Hepatocyte (in vitro differentiated cells): ENCODE results near the gene ZNF681.

Source experiments
- EZH2 ChIP-seq: fragments of 200-600 bp; sonication (generic); IDR thresholded peaks from 2 replicates; pipeline ENCODE4 v1.6.1; 2016; ENCODE audit warnings: antibody characterized with exemption, mild to moderate bottlenecking, borderline replicate concordance
- EZH2phosphoT487 ChIP-seq: fragments of 200-600 bp; sonication (generic); IDR thresholded peaks from one replicate; pipeline ENCODE4 v1.6.1; 2018; ENCODE audit warnings: antibody characterized with exemption, mild to moderate bottlenecking, low read depth, moderate library complexity; ENCODE audit not compliant: unreplicated experiment, severe bottlenecking
- TF ChIP-seq, protein P1 (sequence below): fragments of 200-600 bp; sonication (generic); IDR thresholded peaks from 2 replicates; pipeline ENCODE4 v1.5.1; 2016; ENCODE audit warnings: antibody characterized with exemption, mild to moderate bottlenecking; ENCODE audit not compliant: poor library complexity

DNA sequence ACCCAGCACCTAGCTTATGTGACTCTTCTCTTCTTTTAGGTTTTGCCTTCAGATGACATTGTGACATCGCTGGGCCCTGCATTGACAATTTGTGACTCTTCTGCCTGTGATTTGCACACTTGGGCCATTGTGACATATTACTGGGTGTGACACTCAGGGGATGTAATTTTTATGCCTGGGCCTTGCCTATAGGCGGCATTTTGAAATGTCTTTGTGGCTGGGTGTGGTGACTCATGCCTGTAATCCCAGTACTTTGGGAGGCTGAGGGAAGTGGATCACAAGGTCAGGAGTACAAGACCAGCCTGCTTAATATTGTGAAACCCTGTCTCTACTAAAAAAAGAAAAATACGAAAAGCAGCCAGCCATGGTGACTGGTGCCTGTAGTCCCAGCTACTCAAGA lies 28.4 kb upstream of the ZNF681 start:
- TF ChIP-seq, protein P1, sequence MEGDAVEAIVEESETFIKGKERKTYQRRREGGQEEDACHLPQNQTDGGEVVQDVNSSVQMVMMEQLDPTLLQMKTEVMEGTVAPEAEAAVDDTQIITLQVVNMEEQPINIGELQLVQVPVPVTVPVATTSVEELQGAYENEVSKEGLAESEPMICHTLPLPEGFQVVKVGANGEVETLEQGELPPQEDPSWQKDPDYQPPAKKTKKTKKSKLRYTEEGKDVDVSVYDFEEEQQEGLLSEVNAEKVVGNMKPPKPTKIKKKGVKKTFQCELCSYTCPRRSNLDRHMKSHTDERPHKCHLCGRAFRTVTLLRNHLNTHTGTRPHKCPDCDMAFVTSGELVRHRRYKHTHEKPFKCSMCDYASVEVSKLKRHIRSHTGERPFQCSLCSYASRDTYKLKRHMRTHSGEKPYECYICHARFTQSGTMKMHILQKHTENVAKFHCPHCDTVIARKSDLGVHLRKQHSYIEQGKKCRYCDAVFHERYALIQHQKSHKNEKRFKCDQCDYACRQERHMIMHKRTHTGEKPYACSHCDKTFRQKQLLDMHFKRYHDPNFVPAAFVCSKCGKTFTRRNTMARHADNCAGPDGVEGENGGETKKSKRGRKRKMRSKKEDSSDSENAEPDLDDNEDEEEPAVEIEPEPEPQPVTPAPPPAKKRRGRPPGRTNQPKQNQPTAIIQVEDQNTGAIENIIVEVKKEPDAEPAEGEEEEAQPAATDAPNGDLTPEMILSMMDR, result no peak
- no peak for TF ChIP-seq EZH2
- TF ChIP-seq EZH2phosphoT487, result no peak
